HEK293 (cell line): ENCODE measurements around the gene ARMS2.
A peak's percentile ranks its signal among the peaks of the same experiment; 100 is the strongest.

Experiments used
- AEBP2 ChIP-seq: fragments of 450-650 bp; formaldehyde crosslinking; IDR thresholded peaks from 2 replicates; pipeline ENCODE4 v1.5.1; 2016; ENCODE audit warnings: missing biosample characterization, missing genetic modification characterization, borderline replicate concordance
- ATF2 ChIP-seq: fragments of 450-650 bp; formaldehyde crosslinking; IDR thresholded peaks from 2 replicates; pipeline ENCODE4 v1.5.1; 2016; ENCODE audit warnings: missing biosample characterization, missing genetic modification characterization, low read depth
- FEZF1 ChIP-seq: fragments of 450-650 bp; formaldehyde crosslinking; IDR thresholded peaks from 2 replicates; pipeline ENCODE4 v1.5.1; 2016; ENCODE audit warnings: missing biosample characterization, missing genetic modification characterization
- INSM2 ChIP-seq: fragments of 450-650 bp; formaldehyde crosslinking; IDR thresholded peaks from 2 replicates; pipeline ENCODE4 v1.5.1; 2016; ENCODE audit warnings: missing biosample characterization, missing genetic modification characterization
- KLF16 ChIP-seq: fragments of 450-650 bp; formaldehyde crosslinking; IDR thresholded peaks from 2 replicates; pipeline ENCODE4 v1.5.1; 2017; ENCODE audit warnings: missing biosample characterization, missing genetic modification characterization
- OSR2 ChIP-seq: fragments of 450-650 bp; formaldehyde crosslinking; IDR thresholded peaks from 2 replicates; pipeline ENCODE4 v1.5.1; 2016; ENCODE audit warnings: missing biosample characterization, missing genetic modification characterization
- RBAK ChIP-seq: fragments of 450-650 bp; formaldehyde crosslinking; IDR thresholded peaks from 2 replicates; pipeline ENCODE4 v1.5.1; 2016; ENCODE audit warnings: missing biosample characterization, missing genetic modification characterization
- SCRT1 ChIP-seq: fragments of 450-650 bp; formaldehyde crosslinking; IDR thresholded peaks from 2 replicates; pipeline ENCODE4 v1.5.1; 2016; ENCODE audit warnings: missing biosample characterization, missing genetic modification characterization, borderline replicate concordance
- SP7 ChIP-seq: fragments of 450-650 bp; formaldehyde crosslinking; IDR thresholded peaks from 2 replicates; pipeline ENCODE4 v1.5.1; 2016; ENCODE audit warnings: missing biosample characterization, missing genetic modification characterization
- TRIM28 ChIP-seq: IDR thresholded peaks from 2 replicates; pipeline ENCODE4 v1.6.1; 2011; ENCODE audit warnings: low read length, control low read depth, borderline replicate concordance
- ZBTB8A ChIP-seq: fragments of 450-650 bp; formaldehyde crosslinking; IDR thresholded peaks from 2 replicates; pipeline ENCODE4 v1.5.1; 2016; ENCODE audit warnings: missing biosample characterization, missing genetic modification characterization
- ZNF248 ChIP-seq: fragments of 450-650 bp; formaldehyde crosslinking; IDR thresholded peaks from 2 replicates; pipeline ENCODE4 v1.5.1; 2017; ENCODE audit warnings: missing biosample characterization, missing genetic modification characterization
- ZNF280D ChIP-seq: fragments of 450-650 bp; formaldehyde crosslinking; IDR thresholded peaks from 2 replicates; pipeline ENCODE4 v1.5.1; 2016; ENCODE audit warnings: missing biosample characterization, missing genetic modification characterization
- ZNF335 ChIP-seq: fragments of 450-650 bp; formaldehyde crosslinking; conservative IDR thresholded peaks from 2 replicates; pipeline ENCODE4 v1.5.1; 2016; ENCODE audit warnings: missing biosample characterization, missing genetic modification characterization
- ZNF600 ChIP-seq: fragments of 450-650 bp; formaldehyde crosslinking; IDR thresholded peaks from 2 replicates; pipeline ENCODE4 v1.5.1; 2016; ENCODE audit warnings: missing biosample characterization, missing genetic modification characterization
- ZNF843 ChIP-seq: fragments of 450-650 bp; formaldehyde crosslinking; IDR thresholded peaks from 2 replicates; pipeline ENCODE4 v1.5.1; 2016; ENCODE audit warnings: missing biosample characterization, missing genetic modification characterization
- TF ChIP-seq, protein P1 (sequence below): fragments of 450-650 bp; formaldehyde crosslinking; IDR thresholded peaks from 2 replicates; pipeline ENCODE4 v1.5.1; 2017; ENCODE audit warnings: missing biosample characterization, mild to moderate bottlenecking, missing genetic modification characterization, moderate library complexity
- TF ChIP-seq, protein P2 (sequence below): fragments of 450-650 bp; formaldehyde crosslinking; IDR thresholded peaks from 2 replicates; pipeline ENCODE4 v1.5.1; 2016; ENCODE audit warnings: missing biosample characterization, missing genetic modification characterization
- TF ChIP-seq, protein P3 (sequence below): fragments of 450-650 bp; formaldehyde crosslinking; IDR thresholded peaks from 2 replicates; pipeline ENCODE4 v1.5.1; 2016; ENCODE audit warnings: missing biosample characterization, missing genetic modification characterization, borderline replicate concordance
- TF ChIP-seq, protein P4 (sequence below): fragments of 450-650 bp; formaldehyde crosslinking; IDR thresholded peaks from 2 replicates; pipeline ENCODE4 v1.5.1; 2016; ENCODE audit warnings: missing biosample characterization, missing genetic modification characterization

Gene ARMS2

GRCh38 chr10:122487174-122487765 lies 32.8 kb downstream of the ARMS2 start (continued):
- TF ChIP-seq, protein P1, sequence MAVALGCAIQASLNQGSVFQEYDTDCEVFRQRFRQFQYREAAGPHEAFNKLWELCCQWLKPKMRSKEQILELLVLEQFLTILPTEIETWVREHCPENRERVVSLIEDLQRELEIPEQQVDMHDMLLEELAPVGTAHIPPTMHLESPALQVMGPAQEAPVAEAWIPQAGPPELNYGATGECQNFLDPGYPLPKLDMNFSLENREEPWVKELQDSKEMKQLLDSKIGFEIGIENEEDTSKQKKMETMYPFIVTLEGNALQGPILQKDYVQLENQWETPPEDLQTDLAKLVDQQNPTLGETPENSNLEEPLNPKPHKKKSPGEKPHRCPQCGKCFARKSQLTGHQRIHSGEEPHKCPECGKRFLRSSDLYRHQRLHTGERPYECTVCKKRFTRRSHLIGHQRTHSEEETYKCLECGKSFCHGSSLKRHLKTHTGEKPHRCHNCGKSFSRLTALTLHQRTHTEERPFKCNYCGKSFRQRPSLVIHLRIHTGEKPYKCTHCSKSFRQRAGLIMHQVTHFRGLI (tag by site-specific recombination), result 0 out of 2 replicates have a peak, but pooled peaks have one; percentile 44
- TF ChIP-seq SCRT1 (tag by site-specific recombination), result peak; percentile 85
- TF ChIP-seq, protein P2, sequence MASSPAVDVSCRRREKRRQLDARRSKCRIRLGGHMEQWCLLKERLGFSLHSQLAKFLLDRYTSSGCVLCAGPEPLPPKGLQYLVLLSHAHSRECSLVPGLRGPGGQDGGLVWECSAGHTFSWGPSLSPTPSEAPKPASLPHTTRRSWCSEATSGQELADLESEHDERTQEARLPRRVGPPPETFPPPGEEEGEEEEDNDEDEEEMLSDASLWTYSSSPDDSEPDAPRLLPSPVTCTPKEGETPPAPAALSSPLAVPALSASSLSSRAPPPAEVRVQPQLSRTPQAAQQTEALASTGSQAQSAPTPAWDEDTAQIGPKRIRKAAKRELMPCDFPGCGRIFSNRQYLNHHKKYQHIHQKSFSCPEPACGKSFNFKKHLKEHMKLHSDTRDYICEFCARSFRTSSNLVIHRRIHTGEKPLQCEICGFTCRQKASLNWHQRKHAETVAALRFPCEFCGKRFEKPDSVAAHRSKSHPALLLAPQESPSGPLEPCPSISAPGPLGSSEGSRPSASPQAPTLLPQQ (tag by site-specific recombination), result peak; percentile 96
- TF ChIP-seq INSM2, result peak; percentile 97
- TF ChIP-seq SP7, result peak; percentile 76
- 0 out of 2 replicates have a peak, but pooled peaks have one; percentile 23 for TF ChIP-seq ZNF335 (tag by site-specific recombination)
- TF ChIP-seq TRIM28, result peak; percentile 65; the same call in 1 of the 2 replicates
- no peak for TF ChIP-seq ZNF280D (tag by site-specific recombination)
- no peak for TF ChIP-seq RBAK (tag by site-specific recombination)
- TF ChIP-seq FEZF1 (tag by site-specific recombination), result 0 out of 2 replicates have a peak, but pooled peaks have one; percentile 23
- TF ChIP-seq, protein P3, sequence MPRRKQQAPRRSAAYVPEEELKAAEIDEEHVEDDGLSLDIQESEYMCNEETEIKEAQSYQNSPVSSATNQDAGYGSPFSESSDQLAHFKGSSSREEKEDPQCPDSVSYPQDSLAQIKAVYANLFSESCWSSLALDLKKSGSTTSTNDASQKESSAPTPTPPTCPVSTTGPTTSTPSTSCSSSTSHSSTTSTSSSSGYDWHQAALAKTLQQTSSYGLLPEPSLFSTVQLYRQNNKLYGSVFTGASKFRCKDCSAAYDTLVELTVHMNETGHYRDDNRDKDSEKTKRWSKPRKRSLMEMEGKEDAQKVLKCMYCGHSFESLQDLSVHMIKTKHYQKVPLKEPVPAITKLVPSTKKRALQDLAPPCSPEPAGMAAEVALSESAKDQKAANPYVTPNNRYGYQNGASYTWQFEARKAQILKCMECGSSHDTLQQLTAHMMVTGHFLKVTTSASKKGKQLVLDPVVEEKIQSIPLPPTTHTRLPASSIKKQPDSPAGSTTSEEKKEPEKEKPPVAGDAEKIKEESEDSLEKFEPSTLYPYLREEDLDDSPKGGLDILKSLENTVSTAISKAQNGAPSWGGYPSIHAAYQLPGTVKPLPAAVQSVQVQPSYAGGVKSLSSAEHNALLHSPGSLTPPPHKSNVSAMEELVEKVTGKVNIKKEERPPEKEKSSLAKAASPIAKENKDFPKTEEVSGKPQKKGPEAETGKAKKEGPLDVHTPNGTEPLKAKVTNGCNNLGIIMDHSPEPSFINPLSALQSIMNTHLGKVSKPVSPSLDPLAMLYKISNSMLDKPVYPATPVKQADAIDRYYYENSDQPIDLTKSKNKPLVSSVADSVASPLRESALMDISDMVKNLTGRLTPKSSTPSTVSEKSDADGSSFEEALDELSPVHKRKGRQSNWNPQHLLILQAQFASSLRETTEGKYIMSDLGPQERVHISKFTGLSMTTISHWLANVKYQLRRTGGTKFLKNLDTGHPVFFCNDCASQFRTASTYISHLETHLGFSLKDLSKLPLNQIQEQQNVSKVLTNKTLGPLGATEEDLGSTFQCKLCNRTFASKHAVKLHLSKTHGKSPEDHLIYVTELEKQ (tag by site-specific recombination), result 0 out of 2 replicates have a peak, but pooled peaks have one; percentile 45
- TF ChIP-seq, protein P4, sequence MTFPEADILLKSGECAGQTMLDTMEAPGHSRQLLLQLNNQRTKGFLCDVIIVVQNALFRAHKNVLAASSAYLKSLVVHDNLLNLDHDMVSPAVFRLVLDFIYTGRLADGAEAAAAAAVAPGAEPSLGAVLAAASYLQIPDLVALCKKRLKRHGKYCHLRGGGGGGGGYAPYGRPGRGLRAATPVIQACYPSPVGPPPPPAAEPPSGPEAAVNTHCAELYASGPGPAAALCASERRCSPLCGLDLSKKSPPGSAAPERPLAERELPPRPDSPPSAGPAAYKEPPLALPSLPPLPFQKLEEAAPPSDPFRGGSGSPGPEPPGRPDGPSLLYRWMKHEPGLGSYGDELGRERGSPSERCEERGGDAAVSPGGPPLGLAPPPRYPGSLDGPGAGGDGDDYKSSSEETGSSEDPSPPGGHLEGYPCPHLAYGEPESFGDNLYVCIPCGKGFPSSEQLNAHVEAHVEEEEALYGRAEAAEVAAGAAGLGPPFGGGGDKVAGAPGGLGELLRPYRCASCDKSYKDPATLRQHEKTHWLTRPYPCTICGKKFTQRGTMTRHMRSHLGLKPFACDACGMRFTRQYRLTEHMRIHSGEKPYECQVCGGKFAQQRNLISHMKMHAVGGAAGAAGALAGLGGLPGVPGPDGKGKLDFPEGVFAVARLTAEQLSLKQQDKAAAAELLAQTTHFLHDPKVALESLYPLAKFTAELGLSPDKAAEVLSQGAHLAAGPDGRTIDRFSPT (tag by site-specific recombination), result peak; percentile 60
- peak; percentile 82 for TF ChIP-seq OSR2 (tag by site-specific recombination)
- peak; percentile 89 for TF ChIP-seq ZNF600 (tag by site-specific recombination)
- no peak for TF ChIP-seq ATF2
- 0 out of 2 replicates have a peak, but pooled peaks have one; percentile 32 for TF ChIP-seq KLF16
- TF ChIP-seq AEBP2 (tag by site-specific recombination), result no peak
- peak; percentile 77 for TF ChIP-seq ZBTB8A (tag by site-specific recombination)
- no peak for TF ChIP-seq ZNF248 (tag by site-specific recombination)
- peak; percentile 65 for TF ChIP-seq ZNF843
